ENCODE measurements around the gene TXNDC2.
"Not testable (repeated sequence)": the region's sequence is repeated elsewhere in the genome, so short reads cannot be mapped to it uniquely, and the experiment has no call there.

The TXNDC2 gene

GRCh38 chr18:9911226-9911625 is 25.5 kb downstream of the TXNDC2 start:
- H2AFZ ChIP-seq (ENCODE audit: low read length): no peak overlapping the region
- no peak overlapping the region for H3K4me3 ChIP-seq (ENCODE audit: low read length, poor library complexity, severe bottlenecking)
- peaks cover 4% of the 10 kb centered on the region for H3K27me3 ChIP-seq (ENCODE audit: insufficient read depth, low read length, poor library complexity, severe bottlenecking)
- H3K9me3 ChIP-seq (ENCODE audit: insufficient read depth, low read depth, low read length): no peaks in the 10 kb centered on the region
- H3K9me2 ChIP-seq (replicated peaks; ENCODE audit: low read depth, low read length): no peaks in the 10 kb centered on the region
- H3K79me2 ChIP-seq (ENCODE audit: insufficient read depth, low read length): peaks cover 22% of the 10 kb centered on the region
- peaks cover 17% of the 10 kb centered on the region for H3K4me1 ChIP-seq (ENCODE audit: insufficient read depth, low read length, poor library complexity, severe bottlenecking)
- TF ChIP-seq CTCF (conservative IDR thresholded peaks at IDR 0.05; ENCODE audit: low read length) (no peak), EZH2phosphoT487 (IDR thresholded peaks at IDR 0.05; ENCODE audit: borderline replicate concordance) (no peak)
- H3K4me2 ChIP-seq (ENCODE audit: low read depth, low read length, poor library complexity, severe bottlenecking): no peak overlapping the region
- no peak overlapping the region for H3K9ac ChIP-seq (ENCODE audit: low read depth, low read length, poor library complexity, severe bottlenecking)
- no peaks in the 10 kb centered on the region for H3F3A ChIP-seq (ENCODE audit: low read depth)
- peaks cover 16% of the 10 kb centered on the region for H4K20me1 ChIP-seq (ENCODE audit: insufficient read depth, low read length, poor library complexity, severe bottlenecking)
- no peaks in the 10 kb centered on the region for H3K36me3 ChIP-seq (ENCODE audit: insufficient read depth, low read length)

- not testable (repeated sequence) for H3K4me3 ChIP-seq (ENCODE audit: low read length, poor library complexity, severe bottlenecking); H2AFZ ChIP-seq (ENCODE audit: low read length); H3K4me2 ChIP-seq (ENCODE audit: low read depth, low read length, poor library complexity, severe bottlenecking); H3K9ac ChIP-seq (ENCODE audit: low read depth, low read length, poor library complexity, severe bottlenecking); H3K36me3 ChIP-seq (ENCODE audit: insufficient read depth, low read length); H3K27me3 ChIP-seq (ENCODE audit: insufficient read depth, low read length, poor library complexity, severe bottlenecking); H3K9me2 ChIP-seq (replicated peaks; ENCODE audit: low read depth, low read length); H3F3A ChIP-seq (ENCODE audit: low read depth); H3K9me3 ChIP-seq (ENCODE audit: insufficient read depth, low read depth, low read length)
- peaks cover 27% of the 10 kb centered on the region for H4K20me1 ChIP-seq (ENCODE audit: insufficient read depth, low read length, poor library complexity, severe bottlenecking)
- H3K4me1 ChIP-seq (ENCODE audit: insufficient read depth, low read length, poor library complexity, severe bottlenecking): peaks cover 28% of the 10 kb centered on the region
- H3K79me2 ChIP-seq (ENCODE audit: insufficient read depth, low read length): peaks cover 32% of the 10 kb centered on the region
Measured at GRCh38 chr18:9912285-9912684, 26.5 kb downstream of the TXNDC2 start.

DNA sequence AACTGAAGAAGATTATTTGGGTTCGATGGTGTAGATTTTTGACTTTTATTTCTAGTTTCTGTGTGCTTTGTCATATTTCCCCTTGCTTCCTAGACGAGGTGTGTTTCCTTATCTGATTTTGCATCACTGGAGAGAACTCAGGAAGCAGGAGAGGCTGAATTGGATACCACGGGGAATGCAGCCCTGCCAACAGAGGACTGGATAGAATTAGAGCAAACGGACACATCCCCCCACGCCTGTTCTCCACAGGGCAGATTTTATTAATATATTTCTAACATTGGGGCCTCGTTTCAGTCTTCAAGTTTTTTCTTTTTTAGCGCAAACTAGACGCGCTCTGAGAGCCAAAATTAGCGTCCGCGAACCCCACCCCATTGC is 27.4 kb downstream of the TXNDC2 start:
- peaks cover 36% of the 10 kb centered on the region for H3K4me1 ChIP-seq (ENCODE audit: insufficient read depth, low read length, poor library complexity, severe bottlenecking)
- no peaks in the 10 kb centered on the region for H3K9me3 ChIP-seq (ENCODE audit: insufficient read depth, low read depth, low read length)
- peak overlapping the region; percentile 76 for H3K4me2 ChIP-seq (ENCODE audit: low read depth, low read length, poor library complexity, severe bottlenecking)
- H2AFZ ChIP-seq (ENCODE audit: low read length): peak overlapping the region; percentile 93
- H4K20me1 ChIP-seq (ENCODE audit: insufficient read depth, low read length, poor library complexity, severe bottlenecking): peaks cover 36% of the 10 kb centered on the region
- TF ChIP-seq CTCF (conservative IDR thresholded peaks at IDR 0.05; ENCODE audit: low read length) (no peak), EZH2phosphoT487 (IDR thresholded peaks at IDR 0.05; ENCODE audit: borderline replicate concordance) (no peak)
- H3F3A ChIP-seq (ENCODE audit: low read depth): no peaks in the 10 kb centered on the region
- H3K9ac ChIP-seq (ENCODE audit: low read depth, low read length, poor library complexity, severe bottlenecking): peak overlapping the region; percentile 80
- H3K27me3 ChIP-seq (ENCODE audit: insufficient read depth, low read length, poor library complexity, severe bottlenecking): peaks cover 4% of the 10 kb centered on the region
- H3K4me3 ChIP-seq (ENCODE audit: low read length, poor library complexity, severe bottlenecking): peak overlapping the region; percentile 92
- H3K9me2 ChIP-seq (replicated peaks; ENCODE audit: low read depth, low read length): no peaks in the 10 kb centered on the region
- H3K79me2 ChIP-seq (ENCODE audit: insufficient read depth, low read length): peaks cover 41% of the 10 kb centered on the region
- no peaks in the 10 kb centered on the region for H3K36me3 ChIP-seq (ENCODE audit: insufficient read depth, low read length)

DNA sequence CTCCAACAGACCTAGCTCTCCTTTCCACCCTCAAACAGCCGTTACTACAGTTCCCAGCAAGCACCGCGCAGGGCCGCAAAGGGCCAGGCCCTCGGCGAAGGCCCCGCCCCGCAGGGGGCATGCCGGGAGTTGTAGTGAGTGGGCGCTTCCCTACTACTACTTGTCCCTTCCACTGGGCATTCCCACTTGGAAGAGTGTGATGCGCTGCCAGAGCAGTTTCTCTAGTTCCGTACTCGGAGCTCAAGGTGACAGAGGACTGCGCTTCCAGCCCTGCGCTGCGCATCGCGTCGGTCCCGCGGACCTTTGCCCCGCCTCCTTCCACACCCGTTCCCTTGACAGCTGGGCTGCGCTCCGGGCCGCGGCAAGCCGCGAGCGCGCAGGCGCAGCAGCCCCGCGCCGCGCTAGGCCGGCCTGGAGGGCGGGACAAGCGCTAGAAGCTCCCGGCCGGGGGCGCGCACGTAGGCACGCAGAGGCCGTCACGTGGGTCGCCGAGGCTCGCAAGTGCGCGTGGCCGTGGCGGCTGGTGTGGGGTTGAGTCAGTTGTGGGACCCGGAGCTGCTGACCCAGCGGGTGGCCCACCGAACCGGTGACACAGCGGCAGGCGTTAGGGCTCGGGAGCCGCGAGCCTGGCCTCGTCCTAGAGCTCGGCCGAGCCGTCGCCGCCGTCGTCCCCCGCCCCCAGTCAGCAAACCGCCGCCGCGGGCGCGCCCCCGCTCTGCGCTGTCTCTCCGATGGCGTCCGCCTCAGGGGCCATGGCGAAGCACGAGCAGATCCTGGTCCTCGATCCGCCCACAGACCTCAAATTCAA is 28.0 kb downstream of the TXNDC2 start, which contains the start of gene VAPA:
TSS of gene VAPA (plus strand) at position 491 of the 808 bp plus-strand sequence. CDS start at position 732, 241 bp downstream.
- H3K9me2 ChIP-seq (replicated peaks; ENCODE audit: low read depth, low read length): no peaks in the 10 kb centered on the region
- peak within 1 kb of the TSS; percentile 91 for H3K4me2 ChIP-seq (ENCODE audit: low read depth, low read length, poor library complexity, severe bottlenecking)
- TF ChIP-seq EZH2phosphoT487 (IDR thresholded peaks at IDR 0.05; ENCODE audit: borderline replicate concordance): no peak
- no peak for TF ChIP-seq CTCF (conservative IDR thresholded peaks at IDR 0.05; ENCODE audit: low read length)
- peak within 1 kb of the TSS; percentile 87 for H3K9ac ChIP-seq (ENCODE audit: low read depth, low read length, poor library complexity, severe bottlenecking)
- H2AFZ ChIP-seq (ENCODE audit: low read length): peak within 1 kb of the TSS; percentile 93
- H3K27me3 ChIP-seq (ENCODE audit: insufficient read depth, low read length, poor library complexity, severe bottlenecking): peaks cover 4% of the 10 kb centered on the region
- H4K20me1 ChIP-seq (ENCODE audit: insufficient read depth, low read length, poor library complexity, severe bottlenecking): peaks cover 41% of the 10 kb centered on the region
- peaks cover 47% of the 10 kb centered on the region for H3K79me2 ChIP-seq (ENCODE audit: insufficient read depth, low read length)
- H3K4me3 ChIP-seq (ENCODE audit: low read length, poor library complexity, severe bottlenecking): peak within 1 kb of the TSS; percentile 92
- H3K4me1 ChIP-seq (ENCODE audit: insufficient read depth, low read length, poor library complexity, severe bottlenecking): peaks cover 42% of the 10 kb centered on the region
- no peaks in the 10 kb centered on the region for H3K9me3 ChIP-seq (ENCODE audit: insufficient read depth, low read depth, low read length)
- H3K36me3 ChIP-seq (ENCODE audit: insufficient read depth, low read length): no peaks in the 10 kb centered on the region
- no peaks in the 10 kb centered on the region for H3F3A ChIP-seq (ENCODE audit: low read depth)
